GM20000 (cell line): ENCODE results near the gene ANKRD62.
"Not testable (repeated sequence)": the region's sequence is repeated elsewhere in the genome, so short reads cannot be mapped to it uniquely, and the experiment has no call there.

ENCODE experiments used
- DNase-seq: peaks from one replicate; pipeline ENCODE4 v3.0.0; 2012; ENCODE audit warnings: low spot score
- TF ChIP-seq, protein P1 (sequence below): IDR thresholded peaks from 2 replicates; pipeline ENCODE4 v1.5.1; 2012; ENCODE audit warnings: mild to moderate bottlenecking, control low read depth; ENCODE audit errors: extremely low read depth, missing control alignments

Gene ANKRD62

GRCh38 chr18:12067671-12068070, 26.0 kb upstream of the ANKRD62 start:
- DNase-seq = no peak

GRCh38 chr18:12068316-12068949, 25.2 kb upstream of the ANKRD62 start:
- not testable (repeated sequence) for DNase-seq
- TF ChIP-seq, protein P1, sequence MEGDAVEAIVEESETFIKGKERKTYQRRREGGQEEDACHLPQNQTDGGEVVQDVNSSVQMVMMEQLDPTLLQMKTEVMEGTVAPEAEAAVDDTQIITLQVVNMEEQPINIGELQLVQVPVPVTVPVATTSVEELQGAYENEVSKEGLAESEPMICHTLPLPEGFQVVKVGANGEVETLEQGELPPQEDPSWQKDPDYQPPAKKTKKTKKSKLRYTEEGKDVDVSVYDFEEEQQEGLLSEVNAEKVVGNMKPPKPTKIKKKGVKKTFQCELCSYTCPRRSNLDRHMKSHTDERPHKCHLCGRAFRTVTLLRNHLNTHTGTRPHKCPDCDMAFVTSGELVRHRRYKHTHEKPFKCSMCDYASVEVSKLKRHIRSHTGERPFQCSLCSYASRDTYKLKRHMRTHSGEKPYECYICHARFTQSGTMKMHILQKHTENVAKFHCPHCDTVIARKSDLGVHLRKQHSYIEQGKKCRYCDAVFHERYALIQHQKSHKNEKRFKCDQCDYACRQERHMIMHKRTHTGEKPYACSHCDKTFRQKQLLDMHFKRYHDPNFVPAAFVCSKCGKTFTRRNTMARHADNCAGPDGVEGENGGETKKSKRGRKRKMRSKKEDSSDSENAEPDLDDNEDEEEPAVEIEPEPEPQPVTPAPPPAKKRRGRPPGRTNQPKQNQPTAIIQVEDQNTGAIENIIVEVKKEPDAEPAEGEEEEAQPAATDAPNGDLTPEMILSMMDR = peak; percentile 18

More at GRCh38 chr18:12067671-12068070, 26.0 kb upstream of the ANKRD62 start:
- TF ChIP-seq, protein P1 = no peak

- TF ChIP-seq, protein P1 = no peak
- DNase-seq = no peak
Observed at GRCh38 chr18:12068950-12069320, 24.7 kb upstream of the ANKRD62 start.

DNA sequence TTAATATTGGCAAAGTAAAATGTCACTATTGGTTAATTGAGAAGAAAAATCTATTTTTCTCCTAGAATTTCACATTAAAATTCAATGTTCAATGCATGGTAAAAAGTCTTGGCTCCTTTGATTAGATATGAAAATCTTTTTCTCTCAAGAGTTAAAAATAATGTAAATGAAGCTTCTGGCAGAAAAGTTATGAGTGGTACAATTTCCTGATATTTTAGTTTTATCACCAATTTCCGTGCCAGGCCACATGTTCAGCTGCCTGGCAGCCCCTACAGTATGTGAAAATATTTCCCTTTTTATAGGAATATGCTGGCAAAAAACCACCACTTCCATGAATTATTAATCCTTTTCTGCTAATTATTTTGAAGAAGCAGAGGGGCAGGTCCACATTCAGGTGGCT, 22.6 kb upstream of the ANKRD62 start:
- DNase-seq = not testable (repeated sequence)

- TF ChIP-seq, protein P1 = no peak
- DNase-seq = no peak
Observed at GRCh38 chr18:12072996-12073395, 20.6 kb upstream of the ANKRD62 start.

- no peak for DNase-seq
- TF ChIP-seq, protein P1 = no peak
Observed at GRCh38 chr18:12074736-12075135, 18.9 kb upstream of the ANKRD62 start.

- TF ChIP-seq, protein P1 = no peak
- DNase-seq = peak; percentile 75
Observed at GRCh38 chr18:12076424-12077140, 17.1 kb upstream of the ANKRD62 start.

DNA sequence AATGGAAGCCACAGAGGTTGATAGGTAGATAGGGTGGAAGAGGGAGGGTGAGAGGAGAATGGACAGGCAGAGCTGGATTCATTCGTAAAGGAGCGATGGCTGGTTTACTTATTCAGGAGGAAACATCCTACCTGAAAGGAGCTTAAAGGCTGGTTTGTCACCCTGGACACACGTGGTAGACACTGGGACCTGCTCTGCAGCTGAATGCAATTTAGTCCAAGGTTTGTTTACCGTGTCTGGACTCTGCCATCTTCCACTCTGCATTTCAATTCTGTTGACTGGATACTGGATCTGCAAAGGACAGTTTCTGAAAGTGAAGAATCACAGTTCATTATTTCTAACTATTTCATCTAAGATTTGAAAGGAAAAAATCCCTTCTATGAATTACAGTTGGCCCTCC, 15.6 kb upstream of the ANKRD62 start:
- not testable (repeated sequence) for DNase-seq
